Cardiac fibroblast (primary cell): ENCODE measurements around the gene GALNT17.

Source experiments
- DNase-seq, 2 donors: peaks; one replicate each; pipeline versions ENCODE4 v3.0.0 to v3.0.0-alpha.2; 2010; ENCODE audit warnings: low read depth in 2 of 2
- H3K4me3 ChIP-seq, 2 donors: replicated peaks in 1 of 2; 1 replicate in 1 of 2; 2 replicates in 1 of 2; pipeline ENCODE4 v1.5.1; 2011; ENCODE audit warnings: low read depth in 2 of 2, low read length in 2 of 2, mild to moderate bottlenecking in 2 of 2, moderate library complexity in 1 of 2
- CTCF ChIP-seq: IDR thresholded peaks from one replicate; pipeline ENCODE4 v1.5.1; 2011; ENCODE audit warnings: low read depth, mild to moderate bottlenecking, low read length, inconsistent platforms

The GALNT17 gene

GRCh38 chr7:71301167-71301566 is 169.2 kb downstream of the GALNT17 start:
- H3K4me3 ChIP-seq, result no peak overlapping the region
- TF ChIP-seq CTCF, result no peak
- no peak for DNase-seq

- DNase-seq, result no peak
- TF ChIP-seq CTCF, result no peak
- H3K4me3 ChIP-seq, result no peak overlapping the region
Observed at GRCh38 chr7:71303566-71303965, 171.6 kb downstream of the GALNT17 start.

GRCh38 chr7:71308096-71308495 is 176.2 kb downstream of the GALNT17 start:
- no peak overlapping the region for H3K4me3 ChIP-seq
- DNase-seq, result no peak
- TF ChIP-seq CTCF, result no peak

- DNase-seq, result no peak
- no peak for TF ChIP-seq CTCF
- no peak overlapping the region for H3K4me3 ChIP-seq
Observed at GRCh38 chr7:71311576-71311975, 179.6 kb downstream of the GALNT17 start.

GRCh38 chr7:71312755-71313490 is 181.0 kb downstream of the GALNT17 start:
- TF ChIP-seq CTCF, result no peak
- no peak overlapping the region for H3K4me3 ChIP-seq
- DNase-seq, result no peak

- no peak for DNase-seq
- TF ChIP-seq CTCF, result no peak
- H3K4me3 ChIP-seq, result no peak overlapping the region
Observed at GRCh38 chr7:71313553-71313952, 181.6 kb downstream of the GALNT17 start.

- DNase-seq, result no peak
- no peak for TF ChIP-seq CTCF
- no peak overlapping the region for H3K4me3 ChIP-seq
Observed at GRCh38 chr7:71320916-71321315, 189.0 kb downstream of the GALNT17 start.
